ENCODE data around the gene CAMTA2.
"Not testable (repeated sequence)": the region's sequence is repeated elsewhere in the genome, so short reads cannot be mapped to it uniquely, and the experiment has no call there.

Gene CAMTA2

DNA sequence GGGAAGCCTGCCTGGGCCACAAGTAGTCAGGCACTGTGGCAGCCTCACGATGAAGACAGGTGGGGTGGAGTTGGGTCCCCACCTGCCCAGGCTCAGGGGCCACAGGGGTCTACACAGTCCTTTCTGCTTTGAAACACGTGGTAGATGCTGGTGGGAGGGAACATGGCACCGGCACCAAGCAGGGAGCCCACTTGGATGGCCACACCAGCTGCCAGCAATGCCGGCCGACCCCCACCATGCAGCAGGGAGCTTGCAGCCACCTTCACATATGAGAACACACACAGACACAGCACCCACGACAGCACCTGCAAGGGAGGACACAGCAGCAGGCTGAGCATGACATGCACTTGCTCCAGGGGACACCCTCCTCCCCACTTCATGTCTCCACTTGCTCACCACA is 45.4 kb upstream of the CAMTA2 start:
- Histone ChIP-seq H3K9me3 (ENCODE audit: severe bottlenecking) (no peaks in the 10 kb centered on the region), H3K27ac (no peak overlapping the region), H3K27me3 (ENCODE audit: insufficient read depth, low read depth, severe bottlenecking) (no peaks in the 10 kb centered on the region), H3K36me3 (no peaks in the 10 kb centered on the region), H3K4me3 (ENCODE audit: low read depth, low read length) (no peak overlapping the region)
- TF ChIP-seq, protein P1, sequence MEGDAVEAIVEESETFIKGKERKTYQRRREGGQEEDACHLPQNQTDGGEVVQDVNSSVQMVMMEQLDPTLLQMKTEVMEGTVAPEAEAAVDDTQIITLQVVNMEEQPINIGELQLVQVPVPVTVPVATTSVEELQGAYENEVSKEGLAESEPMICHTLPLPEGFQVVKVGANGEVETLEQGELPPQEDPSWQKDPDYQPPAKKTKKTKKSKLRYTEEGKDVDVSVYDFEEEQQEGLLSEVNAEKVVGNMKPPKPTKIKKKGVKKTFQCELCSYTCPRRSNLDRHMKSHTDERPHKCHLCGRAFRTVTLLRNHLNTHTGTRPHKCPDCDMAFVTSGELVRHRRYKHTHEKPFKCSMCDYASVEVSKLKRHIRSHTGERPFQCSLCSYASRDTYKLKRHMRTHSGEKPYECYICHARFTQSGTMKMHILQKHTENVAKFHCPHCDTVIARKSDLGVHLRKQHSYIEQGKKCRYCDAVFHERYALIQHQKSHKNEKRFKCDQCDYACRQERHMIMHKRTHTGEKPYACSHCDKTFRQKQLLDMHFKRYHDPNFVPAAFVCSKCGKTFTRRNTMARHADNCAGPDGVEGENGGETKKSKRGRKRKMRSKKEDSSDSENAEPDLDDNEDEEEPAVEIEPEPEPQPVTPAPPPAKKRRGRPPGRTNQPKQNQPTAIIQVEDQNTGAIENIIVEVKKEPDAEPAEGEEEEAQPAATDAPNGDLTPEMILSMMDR (IDR thresholded peaks at IDR 0.05; ENCODE audit: low read depth, low read length): no peak
- DNase-seq: no peak

DNA sequence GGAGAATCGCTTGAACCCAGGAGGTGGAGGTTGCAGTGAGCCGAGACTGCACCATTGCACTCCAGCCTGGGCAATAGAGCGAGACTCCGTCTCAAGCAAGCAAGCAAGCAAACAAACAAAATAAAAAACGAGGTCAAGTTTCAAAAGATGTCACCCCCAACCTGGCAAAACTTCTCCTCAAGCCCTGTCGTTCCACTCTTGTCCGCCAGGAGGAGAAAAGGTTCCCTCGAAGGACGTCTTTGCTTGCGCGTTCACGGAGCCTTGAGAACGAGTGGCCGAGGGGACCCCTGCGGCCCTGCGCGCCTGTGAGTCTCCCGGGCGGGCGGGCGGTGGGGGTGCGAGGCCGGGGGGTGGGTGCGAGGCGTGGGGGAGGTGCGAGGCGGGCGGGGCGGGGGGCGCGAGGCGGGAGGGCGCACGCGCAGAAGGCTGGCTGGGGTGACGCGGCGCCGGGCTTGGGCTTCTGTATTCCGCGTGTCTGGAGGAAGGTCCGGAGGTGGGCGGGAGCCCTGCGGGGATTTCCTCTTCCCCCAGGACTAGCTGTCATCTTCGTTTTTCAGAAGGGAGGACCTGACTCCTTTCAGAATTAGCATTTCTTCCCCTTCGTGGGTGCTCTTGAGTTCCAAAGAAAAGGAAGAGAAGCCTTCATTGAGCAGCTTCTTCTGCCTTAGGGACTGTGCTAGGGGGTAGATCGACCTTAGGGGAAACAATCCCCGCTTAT is 44.0 kb upstream of the CAMTA2 start:
- Histone ChIP-seq H3K9me3 (ENCODE audit: severe bottlenecking) (no peaks in the 10 kb centered on the region), H3K27me3 (ENCODE audit: insufficient read depth, low read depth, severe bottlenecking) (no peaks in the 10 kb centered on the region), H3K4me3 (ENCODE audit: low read depth, low read length) (peak overlapping the region; percentile 52), H3K27ac (peak overlapping the region; percentile 70), H3K36me3 (no peaks in the 10 kb centered on the region)
- DNase-seq: peak; percentile 93
- TF ChIP-seq, protein P1 (IDR thresholded peaks at IDR 0.05; ENCODE audit: low read depth, low read length): peak; percentile 77

DNA sequence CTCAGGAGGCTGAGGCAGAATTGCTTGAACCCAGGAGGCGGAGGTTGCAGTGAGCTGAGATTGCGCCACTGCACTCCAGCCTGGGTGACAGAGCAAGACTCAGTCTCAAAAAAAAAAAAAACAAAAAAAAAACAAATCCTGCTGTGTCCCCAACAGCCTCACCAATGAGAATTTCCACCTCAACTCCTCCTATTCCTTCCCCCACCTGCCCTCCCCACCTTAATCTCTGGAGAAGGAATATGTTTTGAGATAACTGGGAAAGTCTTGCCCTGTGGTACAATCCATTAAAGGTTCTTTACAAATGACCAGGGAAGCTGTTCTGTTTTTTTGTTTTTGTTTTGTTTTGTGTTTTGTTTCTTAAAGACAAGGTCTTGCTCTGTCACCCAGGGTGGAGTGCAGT is 42.7 kb upstream of the CAMTA2 start:
- DNase-seq; H3K4me3 ChIP-seq (ENCODE audit: low read depth, low read length); H3K9me3 ChIP-seq (ENCODE audit: severe bottlenecking); H3K27me3 ChIP-seq (ENCODE audit: insufficient read depth, low read depth, severe bottlenecking); H3K27ac ChIP-seq; H3K36me3 ChIP-seq: not testable (repeated sequence)

DNA sequence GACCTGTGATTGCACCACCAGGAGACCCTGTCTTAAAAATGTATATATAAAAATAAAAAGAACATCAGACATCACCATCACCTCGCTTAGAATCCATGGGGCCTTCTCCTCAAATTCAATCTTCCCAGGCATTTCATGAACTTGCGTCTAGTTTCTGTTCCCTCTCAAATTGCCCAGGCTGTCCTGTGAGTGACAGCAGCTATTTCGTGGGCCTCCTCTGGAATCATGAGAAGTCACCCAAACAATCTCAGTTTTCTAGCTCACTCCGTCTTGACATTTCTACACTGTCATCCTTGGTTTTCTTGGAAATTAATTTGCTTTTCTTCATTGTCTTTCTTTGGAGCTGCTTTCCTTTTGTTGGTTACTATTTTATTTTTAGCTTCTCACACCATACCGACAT is 40.4 kb upstream of the CAMTA2 start:
- DNase-seq: no peak
- H3K36me3 ChIP-seq: peaks cover 4% of the 10 kb centered on the region; the same call in 1 of the 2 replicates
- TF ChIP-seq, protein P1 (IDR thresholded peaks at IDR 0.05; ENCODE audit: low read depth, low read length): no peak
- H3K9me3 ChIP-seq (ENCODE audit: severe bottlenecking): no peaks in the 10 kb centered on the region
- no peaks in the 10 kb centered on the region for H3K27me3 ChIP-seq (ENCODE audit: insufficient read depth, low read depth, severe bottlenecking)
- no peak overlapping the region for H3K4me3 ChIP-seq (ENCODE audit: low read depth, low read length)
- H3K27ac ChIP-seq: no peak overlapping the region

DNA sequence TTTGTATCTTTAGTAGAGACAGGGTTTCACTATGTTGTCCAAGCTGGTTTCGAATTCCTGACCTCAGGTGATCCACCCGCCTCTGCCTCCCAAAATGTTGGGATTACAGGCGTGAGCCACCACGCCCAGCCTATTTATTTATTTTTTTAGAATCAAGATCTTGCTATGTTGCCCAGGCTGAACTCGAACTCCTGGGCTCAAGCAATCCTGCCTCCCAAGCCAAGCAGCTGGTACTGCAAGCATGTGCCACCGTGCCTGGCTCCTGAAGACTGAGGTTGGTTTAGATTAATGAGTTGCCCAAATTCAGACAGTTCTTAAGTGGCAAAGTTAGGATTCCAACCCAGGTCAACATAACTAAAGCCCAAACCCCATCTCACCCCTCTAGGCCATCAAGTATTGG is 39.8 kb upstream of the CAMTA2 start:
- Histone ChIP-seq H3K27me3 (ENCODE audit: insufficient read depth, low read depth, severe bottlenecking) (no peaks in the 10 kb centered on the region), H3K4me3 (ENCODE audit: low read depth, low read length) (no peak overlapping the region), H3K36me3 (peaks cover 4% of the 10 kb centered on the region; the same call in 1 of the 2 replicates), H3K27ac (no peak overlapping the region), H3K9me3 (ENCODE audit: severe bottlenecking) (no peaks in the 10 kb centered on the region)
- no peak for DNase-seq
- TF ChIP-seq, protein P1 (IDR thresholded peaks at IDR 0.05; ENCODE audit: low read depth, low read length): no peak

DNA sequence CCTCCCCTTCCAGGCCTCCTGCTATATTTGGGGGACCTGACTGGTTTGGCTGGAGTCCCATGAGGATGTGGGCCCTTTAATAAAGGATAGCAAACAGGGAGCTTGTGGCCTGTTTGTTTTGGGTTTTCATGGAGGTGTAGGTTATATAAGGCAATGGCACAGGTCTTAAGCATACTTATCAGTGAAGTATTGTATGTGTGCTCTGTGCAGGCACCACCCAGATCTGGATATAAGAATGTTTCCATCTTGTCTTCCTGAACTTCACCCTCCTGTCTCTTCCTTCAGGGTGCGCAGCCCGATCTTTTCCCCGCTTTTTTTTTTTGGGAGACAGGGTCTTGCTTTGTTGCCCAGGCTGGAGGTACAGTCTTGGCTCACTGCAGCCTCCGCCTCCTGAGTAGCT is 37.1 kb upstream of the CAMTA2 start:
- Histone ChIP-seq H3K36me3 (peaks cover 27% of the 10 kb centered on the region), H3K27me3 (ENCODE audit: insufficient read depth, low read depth, severe bottlenecking) (no peaks in the 10 kb centered on the region), H3K4me3 (ENCODE audit: low read depth, low read length) (no peak overlapping the region), H3K9me3 (ENCODE audit: severe bottlenecking) (no peaks in the 10 kb centered on the region), H3K27ac (no peak overlapping the region)
- DNase-seq: no peak
- TF ChIP-seq, protein P1 (IDR thresholded peaks at IDR 0.05; ENCODE audit: low read depth, low read length): no peak
